ENCODE results near the gene GRM8. TPM values are rescaled to one million over a fixed set of nuclear protein-coding genes. Genes with fewer than 3 reads are reported as not detected.
A peak's percentile ranks its signal among the peaks of the same experiment; 100 is the strongest.

The GRM8 gene
- total RNA-seq, 1 experiment from 2014 or later: 1.8 TPM

DNA sequence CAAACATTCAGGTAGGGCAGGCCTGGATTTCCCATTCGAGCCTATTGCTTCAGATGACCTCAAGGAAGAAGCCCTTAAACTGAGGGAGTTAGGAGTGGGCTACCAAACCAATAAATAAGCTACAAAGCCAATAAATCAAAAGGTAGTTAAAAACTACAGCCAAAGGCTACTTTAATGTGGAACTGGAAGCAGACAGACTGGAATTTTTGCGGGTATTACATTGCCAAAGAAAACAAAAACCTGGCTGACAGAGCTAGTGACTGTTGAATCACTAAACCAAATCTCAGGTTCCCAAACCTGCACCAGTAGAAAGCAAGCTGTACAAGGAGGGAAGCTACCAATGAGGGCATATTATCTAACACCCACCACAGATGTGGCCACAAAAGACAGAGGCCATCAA is 315.6 kb downstream of the GRM8 start:
- no peaks in the 10 kb centered on the region; the same call in 1 of the 2 replicates for H3K27me3 ChIP-seq (ENCODE audit: insufficient read depth, low read length)
- H3K27ac ChIP-seq (ENCODE audit: insufficient read length, low read depth, low read length): no peak overlapping the region
- H3K79me1 ChIP-seq (ENCODE audit: insufficient read depth, low read depth, low read length, poor library complexity, severe bottlenecking): no peaks in the 10 kb centered on the region
- no peaks in the 10 kb centered on the region for H3K9me3 ChIP-seq (ENCODE audit: control insufficient read depth, low read depth, low read length)
- TF ChIP-seq, protein P1, sequence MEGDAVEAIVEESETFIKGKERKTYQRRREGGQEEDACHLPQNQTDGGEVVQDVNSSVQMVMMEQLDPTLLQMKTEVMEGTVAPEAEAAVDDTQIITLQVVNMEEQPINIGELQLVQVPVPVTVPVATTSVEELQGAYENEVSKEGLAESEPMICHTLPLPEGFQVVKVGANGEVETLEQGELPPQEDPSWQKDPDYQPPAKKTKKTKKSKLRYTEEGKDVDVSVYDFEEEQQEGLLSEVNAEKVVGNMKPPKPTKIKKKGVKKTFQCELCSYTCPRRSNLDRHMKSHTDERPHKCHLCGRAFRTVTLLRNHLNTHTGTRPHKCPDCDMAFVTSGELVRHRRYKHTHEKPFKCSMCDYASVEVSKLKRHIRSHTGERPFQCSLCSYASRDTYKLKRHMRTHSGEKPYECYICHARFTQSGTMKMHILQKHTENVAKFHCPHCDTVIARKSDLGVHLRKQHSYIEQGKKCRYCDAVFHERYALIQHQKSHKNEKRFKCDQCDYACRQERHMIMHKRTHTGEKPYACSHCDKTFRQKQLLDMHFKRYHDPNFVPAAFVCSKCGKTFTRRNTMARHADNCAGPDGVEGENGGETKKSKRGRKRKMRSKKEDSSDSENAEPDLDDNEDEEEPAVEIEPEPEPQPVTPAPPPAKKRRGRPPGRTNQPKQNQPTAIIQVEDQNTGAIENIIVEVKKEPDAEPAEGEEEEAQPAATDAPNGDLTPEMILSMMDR (conservative IDR thresholded peaks at IDR 0.05): no peak
- H3K4me1 Mint-ChIP-seq: no peaks in the 10 kb centered on the region
- H3K79me2 ChIP-seq (ENCODE audit: insufficient read depth, low read length): no peaks in the 10 kb centered on the region
- H3K4ac ChIP-seq (ENCODE audit: low read depth, low read length): no peak overlapping the region
- H3K18ac ChIP-seq (ENCODE audit: insufficient read length, low read depth, low read length): no peak overlapping the region
- peak overlapping the region in 2 of 3 experiments; percentile 33 to 71; a peak in 3 of 7 replicates for H3K27ac Mint-ChIP-seq
- peaks cover 10% of the 10 kb centered on the region for H3K27me3 Mint-ChIP-seq (ENCODE audit: low read depth)
- H2BK120ac ChIP-seq (ENCODE audit: low read depth, low read length, poor library complexity, severe bottlenecking): no peak overlapping the region
- H3K56ac ChIP-seq (ENCODE audit: insufficient read length, low read depth, low read length): no peak overlapping the region
- no peak for DNase-seq
- no peak overlapping the region for H3K9ac ChIP-seq (ENCODE audit: extremely low read depth, insufficient read length, low read length)
- H3K36me3 Mint-ChIP-seq (ENCODE audit: insufficient read depth in 1 of 3, low read depth in 3 of 3): no peaks in the 10 kb centered on the region
- H2AK5ac ChIP-seq (ENCODE audit: insufficient read length, low read length): no peak overlapping the region
- no peaks in the 10 kb centered on the region for H3K23me2 ChIP-seq (ENCODE audit: insufficient read length, low read depth, low read length, poor library complexity, severe bottlenecking)
- H4K8ac ChIP-seq (replicated peaks; ENCODE audit: insufficient read length, low read depth, low read length): no peak overlapping the region
- no peak overlapping the region for H3T11ph ChIP-seq (ENCODE audit: low read length)
- no peaks in the 10 kb centered on the region for H3K9me3 Mint-ChIP-seq
- H4K91ac ChIP-seq (ENCODE audit: insufficient read length, low read depth, low read length): no peak overlapping the region
- H4K20me1 ChIP-seq (ENCODE audit: control insufficient read depth, insufficient read depth, insufficient read length): no peaks in the 10 kb centered on the region
- H3K4me1 ChIP-seq (ENCODE audit: insufficient read depth, low read length): no peaks in the 10 kb centered on the region
- H2BK20ac ChIP-seq (ENCODE audit: low read depth, low read length, poor library complexity, severe bottlenecking): no peak overlapping the region
- no peak overlapping the region for H3K23ac ChIP-seq (ENCODE audit: insufficient read length, low read depth, low read length)
- no peak overlapping the region for H2AFZ ChIP-seq (ENCODE audit: low read length)
- no peak overlapping the region for H2BK12ac ChIP-seq (ENCODE audit: insufficient read length, low read depth, low read length)
- no CpG with 5 or more reads among the region's 2 CpGs for WGBS (ENCODE audit: extremely low coverage, insufficient read length, low lambda C conversion rate)
- no peak overlapping the region for H4K5ac ChIP-seq (ENCODE audit: insufficient read length, low read depth, low read length)
- H2BK15ac ChIP-seq (ENCODE audit: low read depth, low read length): no peak overlapping the region
- no peak overlapping the region for H2BK5ac ChIP-seq (ENCODE audit: insufficient read length, low read length)
- H3K14ac ChIP-seq (ENCODE audit: insufficient read depth, low read length): no peak overlapping the region
- no peak overlapping the region for H3K4me2 ChIP-seq (ENCODE audit: insufficient read depth, insufficient read length, low read length)
- no peak overlapping the region for H3K4me3 Mint-ChIP-seq

Data from H9 (cell line).